ENCODE data around the gene LRCOL1. TPM values are rescaled to one million over a fixed set of nuclear protein-coding genes. Genes with fewer than 3 reads are reported as not detected.

Gene LRCOL1
- total and polyA plus RNA-seq, 7 donors = 0.13 to 0.32 TPM; not detected in 5

DNA sequence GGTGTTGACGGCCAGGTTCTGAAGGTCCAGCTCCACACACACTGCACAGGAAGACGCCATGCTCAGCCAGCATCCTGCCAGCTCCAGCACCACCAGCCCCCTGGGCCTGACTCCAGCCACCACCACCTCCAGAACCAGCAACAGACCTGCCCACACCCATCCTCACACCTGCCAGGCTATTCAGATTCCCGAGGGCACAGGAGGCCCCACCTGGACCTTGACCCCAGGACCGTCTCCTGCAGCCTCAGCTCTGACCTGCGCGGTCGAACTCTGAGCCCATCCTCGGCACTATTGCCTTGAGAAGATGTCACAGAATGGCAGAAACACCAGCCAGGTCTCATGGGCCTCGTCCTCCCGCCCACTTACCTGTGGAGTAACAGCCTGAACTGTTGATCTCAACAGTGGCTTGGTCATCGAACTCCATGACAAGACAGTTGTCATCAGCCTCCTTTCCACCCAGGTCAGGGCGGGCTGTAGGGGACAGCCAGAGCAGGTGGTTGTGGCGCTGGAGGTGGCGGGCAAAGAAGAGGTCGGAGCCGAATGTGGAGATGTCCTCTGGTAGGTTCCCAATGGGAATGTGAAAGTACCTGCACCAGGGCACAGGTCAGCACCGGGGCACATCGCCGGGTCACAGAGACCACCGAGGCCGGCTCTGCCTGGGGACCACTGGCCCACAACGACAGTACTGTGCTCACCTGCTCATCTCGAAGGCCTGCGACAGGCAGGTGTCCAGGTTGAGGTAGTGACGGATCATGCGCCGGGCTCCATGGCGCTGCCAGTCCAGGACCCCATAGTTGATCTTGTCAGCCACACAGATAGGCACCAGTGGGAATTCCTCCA lies 31.6 kb upstream of the LRCOL1 start:
- no peak overlapping the region for H3K4me3 ChIP-seq
- peaks cover 2 to 68% of the 10 kb centered on the region in 2 donors for H3K36me3 ChIP-seq (ENCODE audit: insufficient read depth in 1 of 2, low read depth in 1 of 2)
- WGBS, 3 donors = 95 to 97% (median 95%) methylated on average over 27 to 28 of the region's 28 CpGs
- intact Hi-C loops (cut with DNase I) = loop anchor here in 1 of 2 donors (2.0 kb wide), 1 partner anchor 227 kb away; no protein-coding TSS in a partner anchor
- DNase-seq (no peak), ATAC-seq (no peak)
- H3K27me3 ChIP-seq (ENCODE audit: insufficient read depth in 3 of 3, low read length in 2 of 3) = no peaks in the 10 kb centered on the region
- no peaks in the 10 kb centered on the region for H3K9me3 ChIP-seq
- H3K27ac ChIP-seq = no peak overlapping the region
- TF ChIP-seq CTCF (IDR thresholded peaks at IDR 0.05) = no peak
- no peaks in the 10 kb centered on the region for H3K4me1 ChIP-seq

DNA sequence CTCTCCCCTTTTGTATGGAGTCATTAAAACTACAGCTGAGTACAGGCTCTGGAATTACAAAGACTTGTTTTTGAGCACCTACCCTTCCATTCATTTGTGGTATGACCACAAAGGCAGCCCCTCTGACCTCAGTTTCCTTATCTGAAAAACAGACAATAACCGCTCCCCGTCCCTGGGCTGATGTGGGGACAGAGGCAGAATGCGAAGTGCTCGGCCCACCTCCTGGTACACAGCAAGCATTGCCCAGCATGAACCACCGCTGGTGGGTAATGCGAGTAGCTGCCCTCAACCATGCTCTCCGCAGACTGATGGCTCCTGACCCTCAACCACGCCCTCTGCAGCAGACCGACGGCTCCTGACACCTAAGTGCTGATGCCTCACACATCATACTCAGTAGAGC lies 30.6 kb upstream of the LRCOL1 start:
- Histone ChIP-seq H3K4me1 (no peaks in the 10 kb centered on the region), H3K27ac (no peak overlapping the region), H3K36me3 (ENCODE audit: insufficient read depth in 1 of 2, low read depth in 1 of 2) (peaks cover under 1 to 65% of the 10 kb centered on the region in 2 donors), H3K27me3 (ENCODE audit: insufficient read depth in 3 of 3, low read length in 2 of 3) (no peaks in the 10 kb centered on the region), H3K4me3 (no peak overlapping the region), H3K9me3 (no peaks in the 10 kb centered on the region)
- 85 to 94% (median 88%) methylated on average over 10 of the region's 10 CpGs for WGBS, 3 donors
- intact Hi-C loops (cut with DNase I) = loop anchor here in 1 of 2 donors (2.0 kb wide), 1 partner anchor 226 kb away; no protein-coding TSS in a partner anchor
- ATAC-seq (no peak), DNase-seq (no peak)
- TF ChIP-seq CTCF (IDR thresholded peaks at IDR 0.05) = no peak

DNA sequence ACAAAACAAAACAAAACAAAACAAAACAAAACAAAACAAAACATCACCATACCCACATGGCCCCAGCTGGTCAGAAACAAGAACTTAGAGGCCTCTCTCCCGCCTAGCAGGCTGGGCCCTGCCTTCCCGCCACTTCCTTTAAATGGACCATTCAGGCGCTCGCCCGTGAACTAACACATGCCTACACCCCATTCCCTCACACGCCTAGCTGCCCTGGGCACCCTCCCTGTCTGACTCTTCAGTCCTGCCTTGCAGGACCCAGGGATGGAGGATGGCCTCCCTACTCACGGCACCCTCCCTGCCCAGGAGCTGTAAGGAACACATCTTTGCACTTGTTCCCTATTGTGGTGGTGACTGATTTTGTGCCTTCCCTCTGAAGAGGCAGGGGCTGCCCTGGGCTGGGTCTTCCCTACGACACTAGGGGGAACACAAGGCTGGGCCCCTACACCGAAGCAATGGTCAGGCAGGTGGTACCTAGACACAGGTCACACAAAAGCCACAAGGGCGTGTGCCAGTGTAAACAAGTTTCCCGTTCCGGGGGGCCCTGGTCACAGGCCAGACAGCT lies 29.7 kb upstream of the LRCOL1 start:
- Histone ChIP-seq H3K9me3 (no peaks in the 10 kb centered on the region), H3K27me3 (ENCODE audit: insufficient read depth in 3 of 3, low read length in 2 of 3) (no peaks in the 10 kb centered on the region), H3K4me1 (no peaks in the 10 kb centered on the region), H3K36me3 (ENCODE audit: insufficient read depth in 1 of 2, low read depth in 1 of 2) (peaks cover 0 to 72% of the 10 kb centered on the region in 2 donors), H3K27ac (no peak overlapping the region), H3K4me3 (no peak overlapping the region)
- no peak for TF ChIP-seq CTCF (IDR thresholded peaks at IDR 0.05)
- 89 to 90% (median 89%) methylated on average over 12 of the region's 12 CpGs for WGBS, 3 donors
- ATAC-seq = no peak
- no peak for DNase-seq
- intact Hi-C loops (cut with DNase I) = loop anchor here in 1 of 2 donors (2.0 kb wide), 1 partner anchor 225 kb away; no protein-coding TSS in a partner anchor

DNA sequence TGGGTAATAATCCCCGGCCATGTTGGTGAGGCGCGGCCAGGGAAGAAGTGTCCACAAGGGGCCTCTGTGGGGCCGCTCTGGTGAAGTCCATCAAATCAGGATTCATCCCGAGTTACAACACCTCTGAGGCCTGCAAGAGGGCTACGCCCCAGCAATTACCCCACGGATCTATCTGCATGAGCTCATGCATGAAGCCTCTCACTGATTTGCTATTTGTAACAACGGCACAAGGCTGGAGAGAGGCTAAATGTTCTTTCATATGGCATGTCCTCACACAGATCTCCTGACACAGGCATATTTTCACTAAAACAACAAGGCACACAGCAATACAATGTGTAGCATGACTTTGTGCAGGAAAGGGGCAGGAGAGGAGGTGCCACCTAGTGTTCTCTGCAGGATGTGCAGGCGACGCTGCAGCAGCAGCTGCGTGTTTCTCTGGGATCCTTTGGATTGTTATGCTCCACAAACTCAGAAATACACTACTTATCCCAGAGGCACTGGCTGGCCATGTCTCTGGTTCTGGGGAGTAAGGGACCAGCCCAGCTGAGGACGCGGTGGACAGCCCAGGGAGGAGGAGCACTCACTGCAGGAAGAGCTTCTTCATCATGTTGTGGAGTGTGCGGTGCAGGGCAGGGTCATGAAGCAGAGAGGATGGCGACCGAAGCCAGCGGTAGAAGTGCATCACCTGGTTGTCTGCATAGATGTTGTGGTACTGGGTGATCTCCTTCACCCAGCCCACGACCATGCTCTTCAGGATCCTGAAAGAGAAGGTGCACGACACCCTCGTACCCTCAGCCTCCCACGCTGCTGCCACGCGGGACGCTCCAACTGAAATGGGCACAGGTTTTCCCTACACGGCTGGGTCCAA lies 28.4 kb upstream of the LRCOL1 start:
- Histone ChIP-seq H3K36me3 (ENCODE audit: insufficient read depth in 1 of 2, low read depth in 1 of 2) (peaks cover 0 to 82% of the 10 kb centered on the region in 2 donors), H3K4me1 (no peaks in the 10 kb centered on the region), H3K9me3 (no peaks in the 10 kb centered on the region), H3K4me3 (no peak overlapping the region), H3K27me3 (ENCODE audit: insufficient read depth in 3 of 3, low read length in 2 of 3) (no peaks in the 10 kb centered on the region), H3K27ac (no peak overlapping the region)
- 77 to 79% (median 77%) methylated on average over 23 to 25 of the region's 25 CpGs for WGBS, 3 donors
- peak in 3 of 4 donors; percentile 60 to 65 (median 61) for ATAC-seq
- TF ChIP-seq CTCF (IDR thresholded peaks at IDR 0.05) = peak; percentile 70
- peak; percentile 54 to 75 for DNase-seq
- intact Hi-C loops (cut with DNase I) = no loop called here
